Activated T-helper 17 cell treated with anti-CD3 and anti-CD28 coated beads, Interleukin-2, amount 50 U/mL, for 72 hours (primary cell): Measurements from ENCODE around the gene LARGE1. TPM values are rescaled to one million over a fixed set of nuclear protein-coding genes. Genes with fewer than 3 reads are reported as not detected.

Source experiments
- ATAC-seq: fragments of 150-1000 bp; cut with Tn5 transposase; replicated peaks from 2 replicates; pipeline ENCODE4 v1.10.0; 2021; ENCODE audit warnings: mild to moderate bottlenecking, moderate library complexity
- H3K27ac Mint-ChIP-seq: one replicate; pipeline ENCODE4 v1.8.0; 2022; ENCODE audit warnings: mixed read lengths
- H3K27me3 Mint-ChIP-seq: one replicate; pipeline ENCODE4 v1.8.0; 2022; ENCODE audit warnings: mixed read lengths
- H3K36me3 Mint-ChIP-seq: one replicate; pipeline ENCODE4 v1.8.0; 2022; ENCODE audit warnings: low read depth, mild to moderate bottlenecking, mixed read lengths
- H3K4me1 Mint-ChIP-seq: one replicate; pipeline ENCODE4 v1.8.0; 2022; ENCODE audit warnings: mixed read lengths
- H3K4me3 Mint-ChIP-seq: one replicate; pipeline ENCODE4 v1.8.0; 2022; ENCODE audit warnings: mild to moderate bottlenecking, mixed read lengths
- H3K9me3 Mint-ChIP-seq: one replicate; pipeline ENCODE4 v1.8.0; 2022; ENCODE audit warnings: mixed read lengths
- total RNA-seq, 2 donors: library from RNA; stranded (reverse); gene quantifications; one replicate each; pipeline ENCODE4 v1.2.3, GENCODE V29; 2022

The LARGE1 gene
- total RNA-seq, 2 donors from 2014 or later = 0.45 to 0.73 TPM

DNA sequence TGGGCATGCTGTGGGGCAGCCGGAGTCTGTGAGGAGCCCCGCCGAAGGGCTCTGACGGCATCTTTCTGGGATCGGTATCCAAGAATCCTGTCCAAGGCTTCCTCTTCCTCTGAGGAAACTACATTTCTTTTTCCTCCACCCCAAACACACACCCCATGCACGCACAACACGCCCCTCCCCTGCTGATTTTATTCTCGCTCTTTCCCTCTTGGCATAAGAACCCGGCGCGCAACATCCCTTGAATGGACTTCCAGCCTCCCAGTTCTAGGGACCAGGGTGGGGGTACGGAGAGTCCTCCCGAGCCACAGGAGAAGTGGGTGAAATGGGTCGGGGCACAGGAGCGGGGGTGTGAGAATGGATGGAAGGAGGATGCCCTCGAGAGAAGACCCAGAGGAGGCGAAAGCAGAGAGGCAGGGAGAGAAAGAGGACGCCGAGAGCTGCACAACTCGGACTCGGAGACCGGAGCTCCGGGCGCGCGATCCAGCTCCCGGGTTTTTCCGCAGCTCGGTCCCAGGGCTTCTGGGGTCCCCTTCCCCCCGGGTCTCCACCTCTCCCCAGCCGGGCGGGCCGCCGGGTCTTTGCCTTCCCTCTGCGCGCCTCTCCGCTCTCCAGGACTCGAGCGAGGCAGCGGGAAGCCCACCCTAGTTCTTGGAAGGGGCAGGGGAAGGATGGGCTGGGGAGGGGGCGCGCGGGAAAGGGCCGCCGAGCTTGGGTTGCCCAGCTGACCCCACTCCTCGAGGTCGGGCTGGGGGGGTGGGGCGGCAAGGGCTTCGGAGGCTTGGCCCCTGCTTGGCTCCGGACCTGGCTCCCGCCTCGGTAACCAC is 1.5 kb upstream of the LARGE1 start:
- H3K27ac Mint-ChIP-seq = no peak overlapping the region
- no peak for ATAC-seq

DNA sequence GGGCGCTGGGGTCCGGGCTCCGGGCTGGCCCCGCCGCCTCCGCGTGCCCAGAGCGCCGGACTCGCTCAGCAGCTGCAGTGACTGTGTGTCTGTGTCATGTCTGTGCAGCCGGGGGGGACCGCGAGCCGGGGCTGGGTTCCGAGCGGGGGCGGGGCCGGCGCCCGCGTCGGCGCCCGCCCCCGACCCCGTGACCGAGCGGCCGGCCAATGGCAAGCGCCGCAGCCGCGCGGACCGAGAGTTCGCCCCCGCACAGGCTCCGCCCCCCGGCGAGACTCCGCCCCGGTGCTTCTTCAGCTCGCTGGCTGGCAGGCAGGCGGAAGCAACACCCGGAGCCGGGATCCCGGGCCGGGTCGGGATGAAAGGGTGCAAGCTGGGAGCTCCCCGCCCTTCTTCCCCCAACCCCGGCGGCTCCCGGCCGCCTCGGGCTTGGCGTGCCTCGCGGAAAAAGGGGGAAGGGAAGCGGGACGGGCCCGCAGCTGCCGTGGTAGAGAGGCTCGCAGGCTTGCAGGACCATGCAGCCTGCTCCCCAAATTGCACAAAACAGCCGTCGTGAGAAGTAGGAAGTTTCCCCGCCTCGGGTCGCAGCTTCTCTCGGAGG is 750 bp upstream of the LARGE1 start:
- no peaks in the 10 kb centered on the region for H3K9me3 Mint-ChIP-seq
- H3K27me3 Mint-ChIP-seq = peaks cover 45% of the 10 kb centered on the region
- H3K27ac Mint-ChIP-seq = no peak overlapping the region
- peak; percentile 83 for ATAC-seq
- H3K36me3 Mint-ChIP-seq = no peaks in the 10 kb centered on the region
- peak overlapping the region; percentile 58 for H3K4me3 Mint-ChIP-seq
- H3K4me1 Mint-ChIP-seq = peaks cover 5% of the 10 kb centered on the region

More for the DNA sequence above, 1.5 kb upstream of the LARGE1 start:
- peaks cover 39% of the 10 kb centered on the region for H3K27me3 Mint-ChIP-seq
- H3K4me3 Mint-ChIP-seq = peak overlapping the region; percentile 58
- H3K9me3 Mint-ChIP-seq = no peaks in the 10 kb centered on the region
- peaks cover 5% of the 10 kb centered on the region for H3K4me1 Mint-ChIP-seq
- H3K36me3 Mint-ChIP-seq = no peaks in the 10 kb centered on the region

DNA sequence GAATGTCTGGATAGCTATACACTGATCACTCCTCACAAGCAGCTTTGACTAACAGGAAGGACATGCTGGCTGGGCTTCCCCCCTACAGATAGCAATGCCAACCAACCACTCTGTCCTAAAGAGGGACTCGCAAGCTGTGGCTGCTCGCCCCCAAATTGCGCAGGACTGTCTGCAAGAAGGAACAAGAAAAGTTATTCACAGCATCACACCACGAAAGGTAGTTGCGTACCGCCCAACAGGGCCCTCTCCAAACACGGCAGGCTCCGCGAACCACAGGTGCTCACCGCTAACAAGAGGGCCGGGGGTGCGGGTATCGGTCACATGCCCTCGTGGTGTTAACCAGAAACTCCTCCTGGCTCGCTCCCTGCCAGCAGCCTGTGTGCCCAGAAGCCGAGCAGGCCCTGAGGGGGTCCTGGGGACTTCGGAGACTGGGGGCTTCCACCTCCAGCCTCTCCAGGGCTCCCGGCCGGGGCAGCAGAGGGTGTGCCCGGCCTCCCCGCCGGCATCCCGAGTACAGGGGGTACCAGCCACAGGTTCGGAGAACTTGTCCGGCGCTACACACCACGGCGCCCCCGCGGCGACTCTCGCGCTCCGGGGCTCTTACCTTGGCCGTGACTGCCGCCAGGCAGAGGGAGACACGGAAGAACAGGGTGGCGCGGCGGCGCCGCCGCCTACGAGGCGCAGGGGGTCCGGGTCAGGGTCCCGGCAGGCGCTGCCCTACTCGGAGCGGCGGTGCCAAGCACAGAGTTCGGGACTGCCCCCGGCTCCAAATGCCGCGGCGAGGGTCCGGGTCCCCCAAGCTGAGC is 682 bp downstream of the LARGE1 start:
- no peaks in the 10 kb centered on the region for H3K9me3 Mint-ChIP-seq
- peak; percentile 47 for ATAC-seq
- H3K27ac Mint-ChIP-seq = no peak overlapping the region
- H3K27me3 Mint-ChIP-seq = peaks cover 47% of the 10 kb centered on the region
- H3K4me1 Mint-ChIP-seq = peaks cover 5% of the 10 kb centered on the region
- peak overlapping the region; percentile 72 for H3K4me3 Mint-ChIP-seq
- no peaks in the 10 kb centered on the region for H3K36me3 Mint-ChIP-seq

DNA sequence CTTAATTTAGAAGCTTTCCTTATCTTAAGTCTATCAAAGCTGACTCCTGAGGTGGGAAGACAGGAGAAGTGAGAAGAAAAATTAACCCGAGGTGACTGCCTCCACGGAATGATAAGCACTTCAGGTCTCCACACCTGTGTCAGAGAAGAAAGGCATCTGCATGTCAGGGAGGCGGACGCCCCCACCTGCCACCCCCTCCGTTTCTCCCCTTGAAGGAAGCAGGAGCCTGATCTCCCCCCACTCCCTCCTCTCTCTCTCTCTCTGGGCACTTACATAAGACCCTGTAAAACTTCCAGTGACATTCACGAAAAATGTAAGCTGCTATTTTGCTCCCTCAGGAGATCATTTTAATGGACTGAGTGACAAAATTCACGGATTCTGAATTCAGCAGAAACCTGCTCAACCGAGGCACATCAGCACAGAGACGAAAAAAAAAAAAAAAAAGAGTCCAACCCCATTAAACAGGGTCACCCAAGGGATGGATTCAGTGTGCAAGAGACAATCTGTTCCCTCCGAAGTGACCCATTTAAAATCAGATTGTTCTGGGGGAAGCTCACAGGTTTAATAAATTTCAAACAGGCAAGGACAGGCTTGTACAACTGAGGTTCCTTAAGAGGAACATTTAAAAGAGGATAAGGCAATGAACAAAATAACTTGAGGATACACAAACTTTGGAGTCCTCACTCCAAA is 1.5 kb downstream of the LARGE1 start:
- Mint-ChIP-seq H3K4me1 (peaks cover 5% of the 10 kb centered on the region), H3K27me3 (peaks cover 43% of the 10 kb centered on the region), H3K4me3 (peak overlapping the region; percentile 72), H3K36me3 (no peaks in the 10 kb centered on the region), H3K27ac (no peak overlapping the region), H3K9me3 (no peaks in the 10 kb centered on the region)
- ATAC-seq = no peak

DNA sequence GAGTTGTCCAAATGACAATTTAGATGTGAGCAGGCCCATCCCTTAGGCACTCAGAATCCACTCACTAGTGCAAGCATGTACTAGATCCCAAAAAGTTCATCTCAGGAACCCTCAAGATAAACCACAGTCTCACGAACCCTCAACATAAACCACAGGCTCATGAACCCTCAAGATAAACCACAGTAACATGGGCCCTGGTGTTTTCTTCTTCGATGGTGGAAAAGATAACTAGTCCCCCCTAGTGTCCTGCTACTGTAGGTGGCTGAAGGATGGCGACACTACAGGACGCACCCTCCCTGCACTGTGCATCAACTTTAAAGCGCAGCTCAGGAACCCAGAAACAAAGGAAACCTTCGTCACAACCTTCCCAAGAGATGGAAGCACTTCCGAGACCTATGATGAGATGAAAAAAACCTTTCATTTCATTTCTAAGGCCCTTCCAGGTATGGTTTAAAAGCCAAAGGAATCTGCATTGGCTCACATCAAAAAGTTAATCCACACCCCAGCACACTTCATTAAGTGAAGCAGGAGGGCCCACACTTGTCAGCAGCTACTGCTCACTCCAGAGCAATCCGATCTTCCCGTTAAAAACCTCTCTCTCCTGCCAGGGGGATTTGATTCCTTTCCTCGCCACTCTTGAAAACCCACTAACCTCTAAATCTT is 2.4 kb downstream of the LARGE1 start:
- H3K36me3 Mint-ChIP-seq = no peaks in the 10 kb centered on the region
- H3K4me3 Mint-ChIP-seq = no peak overlapping the region
- no peak for ATAC-seq
- peaks cover 5% of the 10 kb centered on the region for H3K4me1 Mint-ChIP-seq
- no peaks in the 10 kb centered on the region for H3K9me3 Mint-ChIP-seq
- H3K27me3 Mint-ChIP-seq = peaks cover 38% of the 10 kb centered on the region
- no peak overlapping the region for H3K27ac Mint-ChIP-seq

DNA sequence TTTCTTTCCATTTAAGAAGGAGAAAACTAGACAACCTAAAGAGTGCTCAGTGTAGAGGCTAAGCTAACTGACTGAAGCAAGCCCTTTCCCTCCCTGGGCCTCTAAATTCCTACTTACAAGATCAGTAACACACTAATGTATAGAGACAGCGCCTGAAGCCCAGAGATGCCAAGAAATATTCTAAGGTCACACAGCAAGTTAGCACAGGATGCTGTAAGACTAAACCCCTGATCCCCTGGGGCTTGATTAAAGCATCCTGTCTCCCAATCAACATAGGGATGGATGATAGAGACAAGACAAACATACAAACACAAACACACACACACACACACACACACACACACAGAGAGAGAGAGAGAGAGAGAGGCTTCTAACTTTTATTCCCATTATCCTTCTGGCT is 5.6 kb downstream of the LARGE1 start:
- no peak overlapping the region for H3K4me3 Mint-ChIP-seq
- peaks cover 5% of the 10 kb centered on the region for H3K4me1 Mint-ChIP-seq
- H3K36me3 Mint-ChIP-seq = no peaks in the 10 kb centered on the region
- peaks cover 31% of the 10 kb centered on the region for H3K27me3 Mint-ChIP-seq
- H3K9me3 Mint-ChIP-seq = no peaks in the 10 kb centered on the region
- ATAC-seq = no peak
- no peak overlapping the region for H3K27ac Mint-ChIP-seq

DNA sequence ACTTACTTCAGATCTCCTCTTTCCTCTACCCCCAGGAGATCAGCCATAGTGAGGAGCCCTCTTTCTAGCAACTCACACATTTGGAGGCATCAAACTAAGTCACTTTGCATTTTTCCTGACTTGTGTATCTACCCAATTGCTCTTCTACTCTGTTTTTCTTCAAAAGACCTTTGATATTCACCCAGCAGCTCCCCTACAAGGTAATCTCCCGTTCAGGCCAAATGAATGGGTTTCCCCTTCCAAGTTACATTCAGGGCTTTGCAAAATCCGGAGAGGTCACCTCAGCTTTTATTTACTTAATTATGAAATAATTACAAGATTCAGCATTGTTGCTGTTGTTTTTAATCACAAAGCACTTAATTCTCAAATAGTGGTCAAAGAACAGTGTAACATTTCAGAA is 6.1 kb downstream of the LARGE1 start:
- Mint-ChIP-seq H3K9me3 (no peaks in the 10 kb centered on the region), H3K4me3 (no peak overlapping the region), H3K4me1 (peaks cover 5% of the 10 kb centered on the region), H3K27ac (no peak overlapping the region), H3K27me3 (peaks cover 27% of the 10 kb centered on the region), H3K36me3 (no peaks in the 10 kb centered on the region)
- no peak for ATAC-seq

DNA sequence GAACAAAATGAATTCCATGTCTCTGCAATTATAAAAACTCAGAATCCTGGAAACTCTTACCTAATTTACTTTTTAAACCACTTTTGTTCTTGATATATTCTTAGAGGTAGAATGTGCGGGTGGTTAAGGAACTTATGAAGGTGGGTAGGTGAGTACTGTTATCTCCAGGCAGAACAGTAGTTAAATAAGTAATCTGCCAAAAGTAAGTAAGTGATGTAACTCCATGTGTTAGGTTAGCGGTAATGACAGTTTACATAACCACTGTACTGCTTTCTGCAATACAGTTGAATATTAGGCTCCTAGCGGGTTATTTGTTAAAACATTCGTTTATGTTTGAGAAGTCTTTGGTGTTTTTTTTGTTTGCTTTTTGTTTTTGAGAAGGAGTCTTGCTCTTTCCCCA is 7.1 kb downstream of the LARGE1 start:
- Mint-ChIP-seq H3K9me3 (no peaks in the 10 kb centered on the region), H3K4me3 (no peak overlapping the region), H3K27me3 (peaks cover 18% of the 10 kb centered on the region), H3K36me3 (no peaks in the 10 kb centered on the region), H3K4me1 (peaks cover 2% of the 10 kb centered on the region), H3K27ac (no peak overlapping the region)
- no peak for ATAC-seq

DNA sequence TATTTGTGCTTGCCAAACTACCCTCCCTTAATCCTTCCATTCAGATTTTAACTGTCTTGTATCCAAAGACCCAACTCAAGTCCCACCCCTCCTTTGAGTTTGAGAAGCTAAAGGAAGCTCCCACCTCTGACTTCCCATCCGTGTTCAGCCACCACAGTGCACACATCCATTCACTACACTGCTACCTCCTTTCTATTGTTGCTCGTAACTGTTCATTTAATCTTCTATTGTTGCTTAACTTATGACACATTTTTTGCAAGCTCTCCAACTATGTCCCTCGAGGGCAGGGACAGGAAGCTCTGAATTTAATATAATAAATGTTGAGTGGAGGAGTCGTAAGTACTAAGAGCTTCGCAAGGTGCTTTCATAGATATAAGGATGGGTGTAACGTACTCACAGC is 10.4 kb downstream of the LARGE1 start:
- no peak overlapping the region for H3K27ac Mint-ChIP-seq
- ATAC-seq = no peak
- H3K4me3 Mint-ChIP-seq = no peak overlapping the region
- H3K4me1 Mint-ChIP-seq = no peaks in the 10 kb centered on the region
- H3K27me3 Mint-ChIP-seq = peaks cover 3% of the 10 kb centered on the region
- no peaks in the 10 kb centered on the region for H3K9me3 Mint-ChIP-seq
- no peaks in the 10 kb centered on the region for H3K36me3 Mint-ChIP-seq

DNA sequence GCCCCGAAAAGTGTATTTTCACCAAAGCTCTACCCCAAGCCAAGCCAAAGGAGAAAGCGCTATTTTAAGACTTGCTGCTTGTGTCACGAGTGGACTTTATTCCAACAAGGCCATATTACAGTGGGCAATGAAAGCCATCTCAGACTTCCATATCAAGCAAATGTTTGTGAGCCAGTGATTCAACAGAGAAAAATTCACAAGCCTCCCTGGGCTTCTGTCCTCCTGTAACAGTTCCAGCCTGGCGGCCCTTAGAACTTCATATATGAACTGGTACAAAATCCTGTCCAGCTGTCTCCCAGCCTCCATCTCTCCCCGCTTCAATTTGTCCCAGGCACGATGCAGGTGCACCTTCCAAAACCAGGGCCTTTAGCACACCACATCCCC is 11.2 kb downstream of the LARGE1 start:
- Mint-ChIP-seq H3K27ac (no peak overlapping the region), H3K4me1 (no peaks in the 10 kb centered on the region), H3K27me3 (no peaks in the 10 kb centered on the region), H3K9me3 (no peaks in the 10 kb centered on the region), H3K4me3 (no peak overlapping the region), H3K36me3 (no peaks in the 10 kb centered on the region)
- ATAC-seq = no peak

DNA sequence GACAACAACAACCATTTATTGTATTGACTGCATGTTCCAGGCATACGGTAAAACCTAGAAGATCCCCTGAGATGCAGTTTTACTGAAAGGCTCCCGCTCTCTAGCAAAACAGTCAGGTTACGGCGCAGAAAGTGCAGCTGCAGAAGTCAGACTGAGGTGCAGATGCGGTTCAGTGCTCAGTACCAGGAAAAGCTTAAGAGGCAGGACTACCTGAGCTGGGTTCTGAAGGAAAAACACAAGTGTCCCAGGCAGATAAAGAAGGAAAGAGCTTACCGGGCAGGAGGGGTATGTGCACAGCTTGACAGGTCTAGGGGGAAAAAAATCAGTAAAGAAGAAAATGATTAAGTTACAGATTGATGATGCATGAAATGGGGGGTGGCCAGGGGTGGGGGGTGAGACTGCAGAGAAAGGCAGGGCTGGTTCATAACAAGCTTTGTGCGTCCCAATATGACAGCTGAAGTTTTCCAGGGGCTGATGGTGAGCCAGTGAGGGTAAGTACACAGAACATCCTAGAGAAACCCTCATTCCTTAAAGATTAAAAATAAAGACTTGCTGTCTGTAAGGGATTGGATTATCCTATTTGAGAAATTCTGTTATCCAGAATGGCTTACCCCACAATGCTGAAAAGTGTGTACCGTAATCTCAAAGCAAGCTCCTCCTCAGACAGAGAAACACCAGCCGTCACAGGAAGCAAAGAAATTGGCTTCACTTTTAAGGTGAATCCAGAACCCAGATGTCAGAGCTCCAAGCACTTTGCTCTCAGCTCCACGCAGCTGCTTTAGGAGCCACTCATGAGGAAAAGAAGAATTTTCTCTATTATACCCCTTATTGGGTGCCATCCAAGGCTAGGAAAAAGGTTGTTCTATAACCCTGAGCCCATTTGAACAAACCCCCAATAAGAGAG is 11.9 kb downstream of the LARGE1 start:
- Mint-ChIP-seq H3K27ac (no peak overlapping the region), H3K4me1 (no peaks in the 10 kb centered on the region), H3K36me3 (no peaks in the 10 kb centered on the region), H3K4me3 (no peak overlapping the region), H3K27me3 (no peaks in the 10 kb centered on the region), H3K9me3 (no peaks in the 10 kb centered on the region)
- no peak for ATAC-seq

DNA sequence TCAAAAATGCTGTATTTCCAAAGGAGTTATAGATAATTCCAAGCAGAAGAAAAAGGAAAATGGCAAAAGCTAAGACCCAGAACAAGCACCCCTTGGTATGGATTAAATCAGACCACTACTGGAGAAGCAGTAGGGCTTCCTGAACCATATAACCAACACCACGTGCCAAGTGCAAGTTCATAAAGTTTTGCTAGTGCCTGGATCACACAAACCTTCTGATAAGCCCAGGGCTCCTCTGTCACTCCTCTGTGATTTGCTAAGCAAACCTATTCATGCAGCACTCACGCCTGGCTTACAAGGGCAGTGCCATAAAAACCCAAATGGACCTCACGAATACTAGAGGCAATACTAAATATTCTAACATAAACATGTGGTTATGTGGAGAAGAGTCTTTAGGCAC is 13.3 kb downstream of the LARGE1 start:
- H3K36me3 Mint-ChIP-seq = no peaks in the 10 kb centered on the region
- H3K27ac Mint-ChIP-seq = no peak overlapping the region
- no peaks in the 10 kb centered on the region for H3K9me3 Mint-ChIP-seq
- no peaks in the 10 kb centered on the region for H3K4me1 Mint-ChIP-seq
- no peak overlapping the region for H3K4me3 Mint-ChIP-seq
- H3K27me3 Mint-ChIP-seq = no peaks in the 10 kb centered on the region
- no peak for ATAC-seq

DNA sequence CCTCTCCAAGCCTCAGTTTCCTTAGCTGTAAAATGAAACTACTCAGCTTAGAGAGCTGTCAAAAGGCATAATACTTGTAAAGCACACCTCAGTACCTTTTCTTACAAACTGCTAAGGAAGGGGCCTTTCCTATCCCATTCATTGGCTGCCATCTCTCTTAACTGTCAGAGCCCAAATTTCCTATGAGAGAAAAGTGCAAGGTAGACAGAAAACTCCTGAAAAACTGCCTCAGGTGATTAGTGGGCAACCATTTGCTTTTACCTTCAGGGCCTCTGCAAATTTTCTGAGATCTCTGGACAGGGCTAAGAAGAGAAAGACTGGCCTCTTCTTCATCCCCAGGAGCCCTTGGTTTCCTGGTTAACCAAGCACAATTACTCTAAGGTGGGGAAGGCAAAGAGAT is 13.8 kb downstream of the LARGE1 start:
- H3K27ac Mint-ChIP-seq = no peak overlapping the region
- no peaks in the 10 kb centered on the region for H3K36me3 Mint-ChIP-seq
- H3K27me3 Mint-ChIP-seq = no peaks in the 10 kb centered on the region
- no peak for ATAC-seq
- H3K4me3 Mint-ChIP-seq = no peak overlapping the region
- no peaks in the 10 kb centered on the region for H3K9me3 Mint-ChIP-seq
- no peaks in the 10 kb centered on the region for H3K4me1 Mint-ChIP-seq
